Mononuclear cell (primary cell): Measurements from ENCODE around the gene TRIM62. TPM values are rescaled to one million over a fixed set of nuclear protein-coding genes. Genes with fewer than 3 reads are reported as not detected.

Experiments used
- H3K27me3 ChIP-seq: 2 replicates; pipeline ENCODE4 v1.6.0; 2011; ENCODE audit warnings: low read length, control low read depth; ENCODE audit not compliant: insufficient read depth
- H3K4me1 ChIP-seq: 2 replicates; pipeline ENCODE4 v1.5.1; 2011; ENCODE audit warnings: mild to moderate bottlenecking, low read length, control low read depth; ENCODE audit not compliant: insufficient read depth
- H3K4me3 ChIP-seq: 2 replicates; pipeline ENCODE4 v1.5.1; 2011; ENCODE audit warnings: mild to moderate bottlenecking, low read length, moderate library complexity
- H3K9me3 ChIP-seq: 2 replicates; pipeline ENCODE4 v1.5.1; 2011; ENCODE audit warnings: low read depth, mild to moderate bottlenecking, control low read depth, low read length
- total RNA-seq: library from RNA; depleted of rRNA; stranded (reverse); fragments of >200 nt; gene quantifications from one replicate; pipeline ENCODE4 v1.2.3, GENCODE V29; 2012

TRIM62 gene
- total RNA-seq, 1 donor: 9.9 TPM

DNA sequence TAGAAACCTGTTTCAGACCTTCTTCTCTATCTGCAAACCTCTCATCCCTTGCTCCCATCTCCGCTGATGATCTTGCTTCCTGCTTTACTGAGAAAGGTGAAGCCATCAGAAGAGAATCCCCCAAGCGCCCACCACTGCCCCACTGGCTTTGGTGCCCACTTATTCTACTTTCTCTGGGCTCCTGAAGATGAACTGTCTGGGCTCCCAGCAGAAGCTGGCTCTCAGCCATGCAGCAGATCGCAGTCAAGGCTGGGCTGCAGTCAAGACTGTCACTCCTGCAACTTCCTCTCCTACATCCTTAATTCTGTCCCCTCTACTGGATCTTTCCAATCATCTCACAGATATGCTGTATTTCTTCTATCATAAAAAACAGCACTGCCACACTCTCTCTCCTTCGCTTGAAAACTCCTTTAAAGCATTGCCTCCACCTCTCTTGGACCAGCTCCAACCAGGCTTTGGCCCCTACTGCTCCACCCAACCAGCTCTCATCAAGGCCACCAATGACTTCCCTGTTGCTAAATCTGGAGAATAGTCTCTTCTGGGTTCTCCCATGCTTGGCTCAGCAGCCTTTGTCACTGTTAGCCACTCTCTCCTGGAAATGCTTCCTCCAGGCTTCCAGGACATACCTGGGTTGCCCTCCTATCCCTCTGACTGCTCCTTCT, 25.8 kb downstream of the TRIM62 start:
- Histone ChIP-seq H3K4me3 (no peak overlapping the region), H3K4me1 (no peaks in the 10 kb centered on the region), H3K9me3 (no peaks in the 10 kb centered on the region), H3K27me3 (no peaks in the 10 kb centered on the region)

DNA sequence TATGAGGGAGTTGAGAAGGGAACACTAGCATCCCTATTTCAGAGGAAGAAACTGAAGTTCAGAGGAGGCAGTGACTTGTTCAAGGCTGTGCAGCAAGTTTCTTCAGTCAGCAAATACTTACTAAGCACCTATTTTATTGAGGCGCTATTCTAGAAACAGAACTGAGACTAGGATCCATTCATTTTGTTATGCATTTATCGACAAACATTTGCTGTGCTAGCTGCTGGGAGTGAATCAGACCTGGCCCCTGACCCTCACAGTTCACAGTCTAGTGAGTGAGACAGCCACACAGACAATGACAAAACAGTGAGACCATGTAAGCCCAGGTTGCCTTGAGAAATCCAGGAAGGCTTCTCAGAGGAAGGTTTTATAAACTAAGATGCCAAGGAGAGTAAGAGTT, 28.2 kb downstream of the TRIM62 start:
- Histone ChIP-seq H3K27me3 (no peaks in the 10 kb centered on the region), H3K4me1 (no peaks in the 10 kb centered on the region), H3K4me3 (no peak overlapping the region), H3K9me3 (no peaks in the 10 kb centered on the region)

DNA sequence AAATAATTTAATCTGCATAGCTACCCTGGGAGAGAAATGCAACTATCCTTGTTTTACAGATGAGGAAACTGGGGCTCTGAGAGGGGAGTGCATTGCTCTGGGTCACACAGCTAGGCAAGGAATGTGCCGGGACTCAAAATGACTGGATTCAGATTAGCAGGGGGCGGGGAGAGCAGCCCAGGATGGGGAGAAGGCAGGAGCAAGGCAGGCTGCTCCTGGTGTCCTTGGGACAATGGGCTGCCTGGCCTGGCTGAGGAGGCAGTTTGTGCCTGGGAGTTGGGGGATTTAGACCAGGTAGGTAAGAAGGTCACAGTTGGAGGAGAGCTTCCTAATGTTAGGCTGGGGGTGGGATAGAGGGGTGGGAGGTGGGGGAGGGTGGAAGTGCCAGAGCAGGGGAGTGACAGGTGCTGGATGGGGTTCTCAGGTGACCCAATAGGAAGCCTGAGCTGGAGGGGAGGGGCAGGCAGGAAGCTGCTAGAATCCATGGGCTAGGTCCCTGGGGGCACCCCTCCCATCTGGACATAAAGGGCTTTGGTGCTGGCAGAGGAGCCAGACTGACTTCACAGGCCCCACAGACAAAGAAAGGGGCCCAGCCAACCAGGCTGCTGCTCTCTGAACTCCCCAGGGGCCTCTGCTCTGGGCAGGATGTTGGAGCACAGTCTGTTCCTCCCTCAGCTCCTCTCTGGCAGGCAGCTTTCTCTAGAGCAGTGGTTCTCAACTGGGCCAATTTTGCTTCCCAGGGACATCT, 29.0 kb downstream of the TRIM62 start:
- no peaks in the 10 kb centered on the region for H3K27me3 ChIP-seq
- no peaks in the 10 kb centered on the region for H3K4me1 ChIP-seq
- no peak overlapping the region for H3K4me3 ChIP-seq
- no peaks in the 10 kb centered on the region for H3K9me3 ChIP-seq

DNA sequence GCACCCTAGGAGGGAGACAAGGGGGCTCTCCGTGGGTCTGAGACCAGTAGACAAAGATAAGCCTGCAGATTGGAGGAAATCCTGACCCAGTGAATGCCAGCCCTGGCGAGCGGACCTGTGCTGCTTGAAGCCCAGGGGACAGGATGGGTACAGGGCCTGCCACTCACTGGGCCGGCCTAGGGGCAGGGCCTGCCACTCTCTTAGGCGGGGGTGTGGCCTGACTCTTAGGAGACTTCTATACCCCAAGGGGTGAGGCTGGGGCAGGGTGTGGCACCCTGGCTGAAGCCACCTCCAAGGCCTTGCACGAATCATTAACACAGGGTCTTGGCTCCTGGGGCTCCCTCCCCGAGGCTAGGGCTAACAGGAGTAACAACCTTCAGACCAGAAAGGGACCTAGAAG, 30.7 kb downstream of the TRIM62 start:
- Histone ChIP-seq H3K9me3 (no peaks in the 10 kb centered on the region), H3K4me1 (no peaks in the 10 kb centered on the region), H3K4me3 (no peak overlapping the region), H3K27me3 (no peaks in the 10 kb centered on the region)

DNA sequence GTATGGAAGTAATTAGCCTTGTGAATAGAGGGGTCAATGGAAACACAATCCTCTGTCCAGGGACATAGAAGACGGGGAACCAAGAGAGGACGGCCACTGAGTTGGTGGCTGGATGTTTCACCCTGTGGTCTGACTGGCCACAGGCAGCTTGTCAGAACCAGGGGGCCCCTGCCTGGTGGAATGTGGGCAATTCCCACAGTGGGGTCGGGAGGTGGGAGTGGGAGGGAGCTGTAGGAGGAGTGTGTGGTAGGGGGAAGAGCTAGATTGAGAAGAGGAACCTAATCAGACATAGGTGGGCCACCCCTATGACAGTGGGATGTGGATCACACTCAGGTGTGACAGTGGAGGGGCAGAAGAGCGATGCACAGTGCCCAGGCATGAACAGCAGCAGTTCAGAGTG, 31.3 kb downstream of the TRIM62 start:
- Histone ChIP-seq H3K27me3 (no peaks in the 10 kb centered on the region), H3K4me3 (no peak overlapping the region), H3K9me3 (no peaks in the 10 kb centered on the region), H3K4me1 (no peaks in the 10 kb centered on the region)

DNA sequence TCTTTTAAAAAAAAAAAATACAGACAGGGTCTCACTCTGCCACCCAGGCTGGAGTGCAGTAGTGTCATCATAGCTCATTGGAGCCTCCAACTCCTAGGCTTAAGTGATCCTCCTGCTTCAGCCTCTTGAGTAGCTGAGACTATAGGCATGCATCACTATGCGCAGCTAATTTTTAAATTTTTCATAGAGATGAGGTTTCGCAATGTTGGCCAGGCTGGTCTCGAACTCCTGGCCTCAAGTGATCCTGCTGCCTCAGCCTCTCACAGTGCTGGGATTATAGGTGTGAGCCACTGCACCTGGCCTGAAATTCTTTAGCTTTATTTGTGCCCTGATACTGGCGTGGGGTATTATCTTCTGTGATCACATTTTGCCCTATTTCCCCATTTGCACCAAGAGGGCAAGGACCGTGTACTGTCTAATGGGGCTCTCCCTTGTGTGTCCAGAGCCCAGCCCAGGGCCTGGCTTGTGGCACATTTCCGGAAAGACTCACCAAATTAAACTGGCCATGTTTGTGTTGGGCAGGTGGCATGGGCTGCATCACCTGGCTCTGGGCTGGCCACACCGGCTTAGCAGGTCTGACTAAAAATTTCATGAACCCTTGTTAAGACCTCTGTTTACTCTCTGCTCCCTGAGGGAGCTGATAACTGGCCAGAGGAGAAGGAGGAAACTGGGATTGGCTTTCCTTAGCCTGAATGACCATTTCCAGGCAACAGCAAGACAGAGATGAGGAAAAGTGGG, 32.2 kb downstream of the TRIM62 start:
- Histone ChIP-seq H3K27me3 (no peaks in the 10 kb centered on the region), H3K4me1 (no peaks in the 10 kb centered on the region), H3K9me3 (no peaks in the 10 kb centered on the region), H3K4me3 (no peak overlapping the region)

DNA sequence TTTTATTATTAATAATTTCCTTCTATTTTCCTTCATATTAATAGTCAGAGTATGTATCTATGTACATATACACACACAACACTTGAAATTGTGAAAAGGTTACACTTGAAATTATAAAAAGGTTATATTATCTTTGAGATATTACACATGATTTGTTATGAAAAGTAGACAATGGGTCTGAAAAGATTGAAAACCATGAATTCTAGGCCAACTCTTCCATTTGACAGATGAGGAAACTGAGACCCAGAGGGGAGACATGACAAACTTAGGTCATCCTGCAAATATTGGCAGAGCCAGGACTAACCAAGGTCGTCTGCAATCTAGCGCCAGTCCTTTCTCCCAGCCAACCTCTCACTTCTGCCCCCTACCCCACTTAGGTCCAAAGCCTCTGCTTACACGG, 33.2 kb downstream of the TRIM62 start:
- no peaks in the 10 kb centered on the region for H3K27me3 ChIP-seq
- H3K4me3 ChIP-seq: no peak overlapping the region
- H3K9me3 ChIP-seq: no peaks in the 10 kb centered on the region
- no peaks in the 10 kb centered on the region for H3K4me1 ChIP-seq

DNA sequence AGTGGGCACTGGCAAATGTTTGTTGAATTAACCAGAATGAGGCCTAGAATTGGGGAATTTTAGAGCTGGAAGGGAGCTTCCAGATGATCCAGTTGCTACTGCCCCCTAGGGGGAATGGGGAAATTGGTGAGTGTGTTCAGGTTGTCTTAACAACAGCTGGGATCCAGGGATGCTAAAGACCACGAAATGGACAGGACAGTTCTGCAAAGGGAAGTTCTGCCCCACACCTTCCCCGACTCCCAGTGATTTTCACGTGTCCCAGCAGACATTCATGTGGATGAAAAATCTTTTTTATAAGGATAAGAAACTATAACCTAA, 33.9 kb downstream of the TRIM62 start:
- H3K4me1 ChIP-seq: no peaks in the 10 kb centered on the region
- no peaks in the 10 kb centered on the region for H3K27me3 ChIP-seq
- H3K9me3 ChIP-seq: no peaks in the 10 kb centered on the region
- no peak overlapping the region for H3K4me3 ChIP-seq

DNA sequence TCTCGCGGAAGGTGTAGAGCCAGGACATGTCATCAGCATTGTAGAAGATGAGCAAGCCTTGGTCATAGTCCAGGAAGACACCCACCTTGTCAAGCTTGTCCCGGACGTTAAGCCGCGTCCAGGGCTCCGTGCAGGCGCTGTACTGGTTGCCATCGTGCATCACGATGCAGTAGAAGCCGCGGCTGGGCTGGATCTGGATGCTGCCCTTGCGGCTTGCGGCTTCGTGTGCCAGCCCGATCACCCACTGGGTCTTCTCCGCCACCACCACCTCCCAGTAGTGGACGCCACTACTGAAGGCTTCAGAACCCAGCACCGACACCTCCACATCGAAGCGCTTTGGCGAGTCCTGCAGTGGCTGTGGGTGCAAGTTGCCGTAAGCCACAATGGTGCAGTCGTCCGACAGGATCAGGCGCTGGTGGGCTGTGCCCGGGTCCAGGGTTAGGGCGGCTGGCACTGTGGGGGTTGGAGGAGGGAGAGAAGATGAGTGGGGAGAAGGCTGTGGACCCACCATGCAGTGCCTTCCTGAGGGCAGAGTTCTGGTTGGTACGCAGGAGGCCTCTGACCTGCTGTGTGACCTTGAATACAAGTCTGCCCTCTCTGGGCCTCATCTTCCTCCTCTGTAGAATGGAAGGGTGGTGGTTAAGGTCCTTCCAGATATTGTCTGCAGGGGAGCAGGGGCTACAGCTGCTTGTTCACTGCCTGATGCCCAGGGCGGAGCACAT, 34.4 kb downstream of the TRIM62 start:
- no peaks in the 10 kb centered on the region for H3K9me3 ChIP-seq

DNA sequence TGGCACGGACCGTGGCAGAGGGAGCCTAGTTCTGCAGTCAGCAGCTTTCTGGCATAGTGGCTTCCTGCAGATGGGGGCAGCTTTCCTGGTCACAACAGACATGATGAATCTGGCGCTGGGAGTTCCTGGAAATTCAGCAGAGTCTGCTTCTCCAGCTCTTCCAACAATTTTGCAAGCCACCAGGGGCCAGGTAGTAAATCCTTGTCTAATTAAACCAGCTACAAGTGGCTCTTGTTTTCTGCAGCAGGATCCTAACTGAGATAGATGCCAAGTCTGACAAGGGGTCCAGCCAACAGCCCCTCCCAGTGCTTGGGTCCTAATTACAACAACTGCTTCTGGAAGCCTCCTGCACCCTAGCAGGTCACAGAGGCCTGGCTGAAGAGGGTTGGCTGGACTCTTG, 35.8 kb downstream of the TRIM62 start:
- Histone ChIP-seq H3K4me1 (no peaks in the 10 kb centered on the region), H3K9me3 (no peaks in the 10 kb centered on the region), H3K4me3 (no peak overlapping the region), H3K27me3 (no peaks in the 10 kb centered on the region)

More for the DNA sequence above, 34.4 kb downstream of the TRIM62 start:
- Histone ChIP-seq H3K4me1 (no peaks in the 10 kb centered on the region), H3K27me3 (no peaks in the 10 kb centered on the region), H3K4me3 (no peak overlapping the region)

DNA sequence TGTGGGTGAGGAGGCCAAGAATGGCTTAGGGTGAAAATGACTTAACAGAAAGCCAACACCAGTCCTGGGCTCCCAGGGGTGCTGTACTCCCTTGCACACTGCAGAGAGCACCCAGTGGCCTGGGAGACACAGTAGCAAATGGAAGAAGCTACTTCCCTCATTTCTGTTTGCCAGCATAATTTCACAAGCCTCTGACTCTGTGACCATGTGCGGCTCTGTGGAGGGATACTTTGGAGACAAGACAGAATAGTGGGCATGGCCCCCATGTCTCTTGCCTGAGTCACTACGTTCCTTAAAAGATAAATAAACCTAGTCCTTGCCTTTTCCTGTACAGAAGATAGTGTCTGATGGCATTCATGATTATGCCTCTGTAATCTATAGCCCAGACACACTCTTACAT, 38.1 kb downstream of the TRIM62 start:
- Histone ChIP-seq H3K9me3 (no peaks in the 10 kb centered on the region), H3K27me3 (no peaks in the 10 kb centered on the region), H3K4me3 (no peak overlapping the region), H3K4me1 (no peaks in the 10 kb centered on the region)

DNA sequence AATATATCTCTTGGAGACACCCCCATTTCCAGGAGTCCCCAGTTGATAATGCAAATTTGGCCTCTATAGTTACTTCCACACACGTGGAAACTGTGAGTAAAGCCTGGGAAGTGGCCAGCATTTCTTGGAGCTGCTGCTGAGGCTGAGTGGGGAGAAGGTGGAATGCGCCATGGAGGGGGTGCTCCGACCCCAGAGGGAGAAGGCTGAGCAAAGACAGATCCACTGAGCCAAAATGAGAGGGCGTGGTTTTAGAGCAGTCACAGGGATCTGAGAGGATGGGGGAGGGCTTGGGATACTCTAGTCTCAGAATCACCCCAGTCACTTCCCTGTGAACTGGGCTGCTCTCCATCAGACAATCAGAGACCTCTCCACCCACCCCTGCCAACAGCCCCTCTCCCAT, 38.7 kb downstream of the TRIM62 start:
- H3K27me3 ChIP-seq: no peaks in the 10 kb centered on the region
- no peaks in the 10 kb centered on the region for H3K9me3 ChIP-seq
- no peaks in the 10 kb centered on the region for H3K4me1 ChIP-seq
- no peak overlapping the region for H3K4me3 ChIP-seq

DNA sequence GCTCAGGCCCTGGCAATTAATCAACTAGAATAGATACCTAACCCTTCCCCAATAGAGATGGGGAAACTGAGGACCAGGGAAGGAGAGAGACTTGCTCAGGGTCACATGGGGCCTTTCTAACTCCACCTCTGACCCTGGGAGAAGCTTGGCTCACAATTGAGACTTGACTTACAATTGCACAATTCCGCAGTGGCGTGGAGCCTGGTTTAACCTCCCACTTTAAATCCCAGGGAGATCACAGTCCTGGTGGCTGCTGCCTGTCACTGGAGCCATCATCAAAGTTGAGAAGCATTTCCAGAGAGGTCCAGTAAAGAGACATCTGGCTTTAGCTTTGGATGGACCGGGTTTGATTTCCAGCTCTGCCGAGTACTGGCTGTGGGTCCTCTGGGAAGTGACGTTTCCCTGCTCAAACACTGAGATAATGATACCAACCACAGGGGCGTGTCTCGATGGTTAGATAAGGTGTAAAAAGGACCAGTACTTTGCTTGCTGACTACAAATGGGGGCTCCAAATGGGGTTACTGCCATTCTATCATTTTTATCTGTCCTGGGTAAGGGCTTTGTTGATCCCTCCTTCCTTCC, 39.3 kb downstream of the TRIM62 start:
- Histone ChIP-seq H3K27me3 (no peaks in the 10 kb centered on the region), H3K9me3 (no peaks in the 10 kb centered on the region), H3K4me1 (no peaks in the 10 kb centered on the region), H3K4me3 (no peak overlapping the region)

DNA sequence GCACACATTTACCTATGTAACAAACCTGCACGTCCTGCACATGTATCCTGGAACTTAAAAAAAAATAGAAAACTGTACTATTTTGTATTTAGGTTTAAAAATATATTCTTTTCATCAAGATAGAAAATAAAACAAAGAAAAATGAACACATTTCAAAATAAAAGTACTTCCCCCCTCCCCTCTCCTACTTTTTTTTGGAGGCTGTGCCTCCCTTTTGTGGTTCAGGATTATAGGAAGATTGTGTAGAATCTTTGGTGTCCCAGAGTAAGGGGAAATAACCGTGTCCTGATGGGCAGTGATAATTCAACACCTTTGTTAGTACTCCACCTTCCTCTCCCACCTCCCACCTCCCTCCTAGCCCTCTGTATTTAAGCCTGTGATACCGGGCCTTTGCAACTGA, 40.1 kb downstream of the TRIM62 start:
- H3K27me3 ChIP-seq: no peaks in the 10 kb centered on the region
- H3K4me3 ChIP-seq: no peak overlapping the region
- H3K4me1 ChIP-seq: no peaks in the 10 kb centered on the region
- no peaks in the 10 kb centered on the region for H3K9me3 ChIP-seq

DNA sequence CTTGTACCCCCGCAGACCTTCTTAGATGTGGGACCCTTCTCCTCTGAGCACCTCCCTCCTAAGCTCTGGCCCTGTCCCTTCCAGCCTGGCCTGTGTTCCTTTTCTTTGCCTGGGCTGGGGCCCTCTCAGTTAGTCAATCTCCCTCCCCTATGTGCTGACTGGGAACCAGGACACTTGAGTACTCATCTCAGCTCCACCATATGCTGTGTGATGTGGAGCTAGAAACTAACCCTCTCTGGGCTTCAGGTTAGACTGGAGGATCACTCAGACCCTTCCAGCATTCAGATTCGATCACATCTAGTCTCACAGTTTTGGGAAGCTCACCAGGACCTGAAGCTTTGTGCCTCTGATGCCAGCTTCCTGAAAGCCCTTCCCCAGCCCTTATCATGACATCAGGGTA, 40.6 kb downstream of the TRIM62 start:
- Histone ChIP-seq H3K4me3 (no peak overlapping the region), H3K9me3 (no peaks in the 10 kb centered on the region), H3K27me3 (no peaks in the 10 kb centered on the region), H3K4me1 (no peaks in the 10 kb centered on the region)
